ENCODE measurements around the gene GRPEL1. TPM values are rescaled to one million over a fixed set of nuclear protein-coding genes. Genes with fewer than 3 reads are reported as not detected.

The GRPEL1 gene
- total RNA-seq, 2 donors from 2014 or later, result 18.5 to 25.5 TPM

DNA sequence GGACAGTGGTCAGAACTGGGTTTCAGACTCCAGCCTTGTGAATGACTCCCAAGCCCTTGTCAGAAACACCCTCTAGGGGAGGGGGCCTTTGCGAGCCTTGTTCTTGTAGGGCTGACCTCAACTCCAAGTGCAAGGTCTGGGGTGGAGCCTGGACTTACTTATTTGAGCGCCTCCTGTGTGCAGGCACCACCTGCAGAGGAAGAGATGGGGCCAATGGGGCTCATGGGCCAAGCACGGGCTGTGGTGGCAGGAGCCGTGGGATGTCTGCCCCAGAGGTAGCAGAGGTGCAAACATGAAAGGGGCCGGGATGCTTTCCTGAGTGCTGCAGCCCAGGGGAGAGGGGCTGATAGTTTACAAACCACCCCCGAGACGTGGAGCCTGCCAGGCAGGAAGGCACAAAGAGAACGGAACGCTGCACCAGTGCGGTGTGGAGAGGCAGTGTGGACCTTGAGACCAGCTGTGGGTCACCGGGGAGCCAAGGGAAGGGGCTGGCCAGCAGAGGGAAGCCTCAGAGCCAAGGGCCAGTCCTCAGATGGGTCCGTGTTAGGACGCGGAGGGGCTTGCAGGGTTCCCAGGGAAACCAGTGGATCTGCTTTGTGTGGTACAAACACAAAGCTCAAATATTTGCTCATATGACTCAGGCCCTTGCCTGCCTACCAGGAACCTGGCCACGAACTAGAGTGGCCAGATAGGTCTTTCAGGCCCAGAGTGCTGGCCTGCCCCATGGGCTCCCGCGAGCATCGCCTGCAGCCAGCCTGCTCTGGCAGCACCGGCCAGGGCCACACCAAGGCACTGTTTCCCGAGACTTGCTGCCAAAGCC is 33.4 kb downstream of the GRPEL1 start:
- H3K27ac ChIP-seq (ENCODE audit: low read depth, low read length), result peak overlapping the region; percentile 2
- no peak overlapping the region for H3K4me3 Mint-ChIP-seq

GRCh38 chr4:7032596-7032995 is 35.3 kb downstream of the GRPEL1 start:
- no peak for DNase-seq
- H3K4me3 Mint-ChIP-seq, result no peak overlapping the region
- no peaks in the 10 kb centered on the region for H3K27me3 Mint-ChIP-seq (ENCODE audit: insufficient read depth)
- Histone ChIP-seq H3K4me1 (ENCODE audit: control insufficient read depth, insufficient read depth, low read length) (no peaks in the 10 kb centered on the region), H3K27ac (ENCODE audit: low read depth, low read length) (no peak overlapping the region), H3K4me3 (ENCODE audit: low read length) (no peak overlapping the region), H3K9ac (ENCODE audit: extremely low read depth, low read length, poor library complexity, severe bottlenecking) (no peak overlapping the region), H3K9me3 (ENCODE audit: control insufficient read depth, low read length) (no peaks in the 10 kb centered on the region), H3K27me3 (ENCODE audit: control insufficient read depth, insufficient read depth, low read length, poor library complexity, severe bottlenecking) (no peaks in the 10 kb centered on the region), H3K36me3 (ENCODE audit: control insufficient read depth, insufficient read depth, low read length) (peaks cover 42% of the 10 kb centered on the region)
- no peak overlapping the region for H3K27ac Mint-ChIP-seq
- peaks cover 43% of the 10 kb centered on the region for H3K36me3 Mint-ChIP-seq (ENCODE audit: low read depth)
- 95 to 97% methylated on average over 7 to 8 of the region's 8 CpGs for WGBS, 2 experiments (ENCODE audit: insufficient coverage in 1 of 2, insufficient read length in 1 of 2)
- H3K4me1 Mint-ChIP-seq, result no peaks in the 10 kb centered on the region
- TF ChIP-seq, protein P1, sequence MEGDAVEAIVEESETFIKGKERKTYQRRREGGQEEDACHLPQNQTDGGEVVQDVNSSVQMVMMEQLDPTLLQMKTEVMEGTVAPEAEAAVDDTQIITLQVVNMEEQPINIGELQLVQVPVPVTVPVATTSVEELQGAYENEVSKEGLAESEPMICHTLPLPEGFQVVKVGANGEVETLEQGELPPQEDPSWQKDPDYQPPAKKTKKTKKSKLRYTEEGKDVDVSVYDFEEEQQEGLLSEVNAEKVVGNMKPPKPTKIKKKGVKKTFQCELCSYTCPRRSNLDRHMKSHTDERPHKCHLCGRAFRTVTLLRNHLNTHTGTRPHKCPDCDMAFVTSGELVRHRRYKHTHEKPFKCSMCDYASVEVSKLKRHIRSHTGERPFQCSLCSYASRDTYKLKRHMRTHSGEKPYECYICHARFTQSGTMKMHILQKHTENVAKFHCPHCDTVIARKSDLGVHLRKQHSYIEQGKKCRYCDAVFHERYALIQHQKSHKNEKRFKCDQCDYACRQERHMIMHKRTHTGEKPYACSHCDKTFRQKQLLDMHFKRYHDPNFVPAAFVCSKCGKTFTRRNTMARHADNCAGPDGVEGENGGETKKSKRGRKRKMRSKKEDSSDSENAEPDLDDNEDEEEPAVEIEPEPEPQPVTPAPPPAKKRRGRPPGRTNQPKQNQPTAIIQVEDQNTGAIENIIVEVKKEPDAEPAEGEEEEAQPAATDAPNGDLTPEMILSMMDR (conservative IDR thresholded peaks at IDR 0.05), result no peak
- no peaks in the 10 kb centered on the region for H3K9me3 Mint-ChIP-seq

More for the DNA sequence above, 33.4 kb downstream of the GRPEL1 start:
- no peak for DNase-seq
- H3K4me1 Mint-ChIP-seq, result no peaks in the 10 kb centered on the region
- Histone ChIP-seq H3K4me3 (ENCODE audit: low read length) (no peak overlapping the region), H3K27me3 (ENCODE audit: control insufficient read depth, insufficient read depth, low read length, poor library complexity, severe bottlenecking) (no peaks in the 10 kb centered on the region), H3K9me3 (ENCODE audit: control insufficient read depth, low read length) (no peaks in the 10 kb centered on the region), H3K9ac (ENCODE audit: extremely low read depth, low read length, poor library complexity, severe bottlenecking) (no peak overlapping the region), H3K4me1 (ENCODE audit: control insufficient read depth, insufficient read depth, low read length) (no peaks in the 10 kb centered on the region), H3K36me3 (ENCODE audit: control insufficient read depth, insufficient read depth, low read length) (peaks cover 27% of the 10 kb centered on the region)
- H3K9me3 Mint-ChIP-seq, result no peaks in the 10 kb centered on the region
- no peaks in the 10 kb centered on the region for H3K27me3 Mint-ChIP-seq (ENCODE audit: insufficient read depth)
- TF ChIP-seq, protein P1 (conservative IDR thresholded peaks at IDR 0.05), result no peak
- H3K27ac Mint-ChIP-seq, result peak overlapping the region; percentile 66
- H3K36me3 Mint-ChIP-seq (ENCODE audit: low read depth), result peaks cover 29% of the 10 kb centered on the region
- WGBS, 2 experiments (ENCODE audit: insufficient coverage in 1 of 2, insufficient read length in 1 of 2), result 82 to 88% methylated on average over 14 to 20 of the region's 20 CpGs

GRCh38 chr4:7031558-7032449 is 36.1 kb downstream of the GRPEL1 start:
- no peaks in the 10 kb centered on the region for H3K4me1 ChIP-seq (ENCODE audit: control insufficient read depth, insufficient read depth, low read length)
- Mint-ChIP-seq H3K4me1 (no peaks in the 10 kb centered on the region), H3K27me3 (ENCODE audit: insufficient read depth) (no peaks in the 10 kb centered on the region), H3K4me3 (no peak overlapping the region), H3K27ac (peak overlapping the region; percentile 44), H3K36me3 (ENCODE audit: low read depth) (peaks cover 50% of the 10 kb centered on the region), H3K9me3 (no peaks in the 10 kb centered on the region)
- TF ChIP-seq, protein P1 (conservative IDR thresholded peaks at IDR 0.05), result no peak
- H3K9me3 ChIP-seq (ENCODE audit: control insufficient read depth, low read length), result no peaks in the 10 kb centered on the region
- DNase-seq, result no peak
- 93 to 95% methylated on average over 21 to 35 of the region's 35 CpGs for whole genome bisulfite sequencing, 2 experiments (ENCODE audit: insufficient coverage in 1 of 2, insufficient read length in 1 of 2)
- H3K36me3 ChIP-seq (ENCODE audit: control insufficient read depth, insufficient read depth, low read length), result peaks cover 50% of the 10 kb centered on the region
- H3K27me3 ChIP-seq (ENCODE audit: control insufficient read depth, insufficient read depth, low read length, poor library complexity, severe bottlenecking), result no peaks in the 10 kb centered on the region
- no peak overlapping the region for H3K27ac ChIP-seq (ENCODE audit: low read depth, low read length)
- no peak overlapping the region for H3K4me3 ChIP-seq (ENCODE audit: low read length)
- no peak overlapping the region for H3K9ac ChIP-seq (ENCODE audit: extremely low read depth, low read length, poor library complexity, severe bottlenecking)

Data from endodermal cell (in vitro differentiated cells).